ENCODE measurements around the gene MCC.

MCC gene

GRCh38 chr5:113281194-113281593, 207.1 kb downstream of the MCC start:
- no peak for ATAC-seq
- peak; percentile 64; the same call in 1 of the 2 replicates for TF ChIP-seq ZFP3 (CRISPR knock-in tag; IDR thresholded peaks at IDR 0.05)
- TF ChIP-seq ZNF565 (CRISPR knock-in tag; conservative IDR thresholded peaks at IDR 0.05; ENCODE audit: low read depth): 0 out of 2 replicates have a peak, but pooled peaks have one; percentile 43
- TF ChIP-seq TCF4 (CRISPR knock-in tag; IDR thresholded peaks at IDR 0.05; ENCODE audit: borderline replicate concordance): peak; percentile 78
- TF ChIP-seq BACH2 (CRISPR knock-in tag; IDR thresholded peaks at IDR 0.05; ENCODE audit: borderline replicate concordance): no peak
- TF ChIP-seq POU6F1 (CRISPR knock-in tag; IDR thresholded peaks at IDR 0.05; ENCODE audit: borderline replicate concordance, low read depth): no peak
- peak; percentile 75 for TF ChIP-seq TSHZ2 (CRISPR knock-in tag; IDR thresholded peaks at IDR 0.05)
- no peak for TF ChIP-seq SNAI2 (CRISPR knock-in tag; IDR thresholded peaks at IDR 0.05)

GRCh38 chr5:113280541-113280940, 207.7 kb downstream of the MCC start:
- ATAC-seq: no peak
- TF ChIP-seq ISL1 (CRISPR knock-in tag; IDR thresholded peaks at IDR 0.05) (no peak), ARNTL (CRISPR knock-in tag; IDR thresholded peaks at IDR 0.05; ENCODE audit: borderline replicate concordance, low read depth) (no peak), TOX (CRISPR knock-in tag; IDR thresholded peaks at IDR 0.05; ENCODE audit: borderline replicate concordance) (no peak), SNAI2 (CRISPR knock-in tag; IDR thresholded peaks at IDR 0.05) (no peak), TCF4 (CRISPR knock-in tag; IDR thresholded peaks at IDR 0.05; ENCODE audit: borderline replicate concordance) (no peak), GLIS3 (CRISPR knock-in tag; IDR thresholded peaks at IDR 0.05) (no peak), PPARA (CRISPR knock-in tag; IDR thresholded peaks at IDR 0.05; ENCODE audit: borderline replicate concordance) (no peak), ZC3H10 (CRISPR knock-in tag; IDR thresholded peaks at IDR 0.05) (no peak), CSDC2 (CRISPR knock-in tag; IDR thresholded peaks at IDR 0.05) (no peak), ZNF8 (CRISPR knock-in tag; IDR thresholded peaks at IDR 0.05) (no peak)

- TF ChIP-seq TSHZ2 (CRISPR knock-in tag; IDR thresholded peaks at IDR 0.05): no peak
- no peak for TF ChIP-seq GLIS3 (CRISPR knock-in tag; IDR thresholded peaks at IDR 0.05)
- TF ChIP-seq CSDC2 (CRISPR knock-in tag; IDR thresholded peaks at IDR 0.05): no peak
- TF ChIP-seq ISL1 (CRISPR knock-in tag; IDR thresholded peaks at IDR 0.05): no peak
- TF ChIP-seq BACH2 (CRISPR knock-in tag; IDR thresholded peaks at IDR 0.05; ENCODE audit: borderline replicate concordance): no peak
- TF ChIP-seq, protein P1, sequence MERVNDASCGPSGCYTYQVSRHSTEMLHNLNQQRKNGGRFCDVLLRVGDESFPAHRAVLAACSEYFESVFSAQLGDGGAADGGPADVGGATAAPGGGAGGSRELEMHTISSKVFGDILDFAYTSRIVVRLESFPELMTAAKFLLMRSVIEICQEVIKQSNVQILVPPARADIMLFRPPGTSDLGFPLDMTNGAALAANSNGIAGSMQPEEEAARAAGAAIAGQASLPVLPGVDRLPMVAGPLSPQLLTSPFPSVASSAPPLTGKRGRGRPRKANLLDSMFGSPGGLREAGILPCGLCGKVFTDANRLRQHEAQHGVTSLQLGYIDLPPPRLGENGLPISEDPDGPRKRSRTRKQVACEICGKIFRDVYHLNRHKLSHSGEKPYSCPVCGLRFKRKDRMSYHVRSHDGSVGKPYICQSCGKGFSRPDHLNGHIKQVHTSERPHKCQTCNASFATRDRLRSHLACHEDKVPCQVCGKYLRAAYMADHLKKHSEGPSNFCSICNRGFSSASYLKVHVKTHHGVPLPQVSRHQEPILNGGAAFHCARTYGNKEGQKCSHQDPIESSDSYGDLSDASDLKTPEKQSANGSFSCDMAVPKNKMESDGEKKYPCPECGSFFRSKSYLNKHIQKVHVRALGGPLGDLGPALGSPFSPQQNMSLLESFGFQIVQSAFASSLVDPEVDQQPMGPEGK (CRISPR knock-in tag; IDR thresholded peaks at IDR 0.05; ENCODE audit: borderline replicate concordance): no peak
- TF ChIP-seq, protein P2, sequence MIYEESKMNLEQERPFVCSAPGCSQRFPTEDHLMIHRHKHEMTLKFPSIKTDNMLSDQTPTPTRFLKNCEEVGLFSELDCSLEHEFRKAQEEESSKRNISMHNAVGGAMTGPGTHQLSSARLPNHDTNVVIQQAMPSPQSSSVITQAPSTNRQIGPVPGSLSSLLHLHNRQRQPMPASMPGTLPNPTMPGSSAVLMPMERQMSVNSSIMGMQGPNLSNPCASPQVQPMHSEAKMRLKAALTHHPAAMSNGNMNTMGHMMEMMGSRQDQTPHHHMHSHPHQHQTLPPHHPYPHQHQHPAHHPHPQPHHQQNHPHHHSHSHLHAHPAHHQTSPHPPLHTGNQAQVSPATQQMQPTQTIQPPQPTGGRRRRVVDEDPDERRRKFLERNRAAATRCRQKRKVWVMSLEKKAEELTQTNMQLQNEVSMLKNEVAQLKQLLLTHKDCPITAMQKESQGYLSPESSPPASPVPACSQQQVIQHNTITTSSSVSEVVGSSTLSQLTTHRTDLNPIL (CRISPR knock-in tag; IDR thresholded peaks at IDR 0.05; ENCODE audit: low read depth): no peak
- TF ChIP-seq, protein P3, sequence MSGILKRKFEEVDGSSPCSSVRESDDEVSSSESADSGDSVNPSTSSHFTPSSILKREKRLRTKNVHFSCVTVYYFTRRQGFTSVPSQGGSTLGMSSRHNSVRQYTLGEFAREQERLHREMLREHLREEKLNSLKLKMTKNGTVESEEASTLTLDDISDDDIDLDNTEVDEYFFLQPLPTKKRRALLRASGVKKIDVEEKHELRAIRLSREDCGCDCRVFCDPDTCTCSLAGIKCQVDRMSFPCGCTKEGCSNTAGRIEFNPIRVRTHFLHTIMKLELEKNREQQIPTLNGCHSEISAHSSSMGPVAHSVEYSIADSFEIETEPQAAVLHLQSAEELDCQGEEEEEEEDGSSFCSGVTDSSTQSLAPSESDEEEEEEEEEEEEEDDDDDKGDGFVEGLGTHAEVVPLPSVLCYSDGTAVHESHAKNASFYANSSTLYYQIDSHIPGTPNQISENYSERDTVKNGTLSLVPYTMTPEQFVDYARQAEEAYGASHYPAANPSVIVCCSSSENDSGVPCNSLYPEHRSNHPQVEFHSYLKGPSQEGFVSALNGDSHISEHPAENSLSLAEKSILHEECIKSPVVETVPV (CRISPR knock-in tag; IDR thresholded peaks at IDR 0.05): no peak
- no peak for TF ChIP-seq POU6F1 (CRISPR knock-in tag; IDR thresholded peaks at IDR 0.05; ENCODE audit: borderline replicate concordance, low read depth)
- no peak for TF ChIP-seq TOX (CRISPR knock-in tag; IDR thresholded peaks at IDR 0.05; ENCODE audit: borderline replicate concordance)
- no peak for TF ChIP-seq ZNF70 (CRISPR knock-in tag; IDR thresholded peaks at IDR 0.05)
- TF ChIP-seq PPARA (CRISPR knock-in tag; IDR thresholded peaks at IDR 0.05; ENCODE audit: borderline replicate concordance): no peak
- no peak for TF ChIP-seq ZNF565 (CRISPR knock-in tag; conservative IDR thresholded peaks at IDR 0.05; ENCODE audit: low read depth)
- TF ChIP-seq ESRRG (CRISPR knock-in tag; IDR thresholded peaks at IDR 0.05): no peak
- no peak for TF ChIP-seq TCF4 (CRISPR knock-in tag; IDR thresholded peaks at IDR 0.05; ENCODE audit: borderline replicate concordance)
- TF ChIP-seq ZC3H10 (CRISPR knock-in tag; IDR thresholded peaks at IDR 0.05): no peak
- no peak for ATAC-seq
Measured at GRCh38 chr5:113278976-113279375, 209.3 kb downstream of the MCC start.
